A549 treated with ZK216348 at 1 μM for 4 hours (cell line): Measurements from ENCODE around the gene EIF4H. TPM values are rescaled to one million over a fixed set of nuclear protein-coding genes. Genes with fewer than 3 reads are reported as not detected.

Experiments
- total RNA-seq: library from RNA; stranded (reverse); fragments of 200-300 nt; extraction: Qiagen RNA extraction; gene quantifications from 5 replicates; pipeline ENCODE4 v1.2.3, GENCODE V29; 2022; ENCODE audit warnings: low read depth

EIF4H gene
- 292 to 334 TPM (median 313 TPM) in 5 replicates for total RNA-seq

GRCh38 chr7:74173866-74174605, at the start of gene EIF4H:
TSS of gene EIF4H (plus strand) at chr7:74174356. CDS start at chr7:74174384, 28 bp downstream.

Other genes starting within 250 kb of the EIF4H start
- 0.08 to 0.13 TPM (median 0.12 TPM) in 5 replicates for gene ELN, start 146.2 kb upstream of the EIF4H start, total RNA-seq
- 22.6 to 35.7 TPM (median 33.7 TPM) in 5 replicates for gene LIMK1, start 90.6 kb upstream of the EIF4H start, total RNA-seq
- gene LAT2, start 35.6 kb downstream of the EIF4H start, total RNA-seq: 0.85 to 1.4 TPM (median 1.1 TPM) in 5 replicates
- gene RFC2, start 80.0 kb downstream of the EIF4H start, total RNA-seq: 53.8 to 64.3 TPM (median 55.9 TPM) in 5 replicates
- gene CLIP2, start 115.1 kb downstream of the EIF4H start, total RNA-seq: 12.7 to 21.5 TPM (median 17.1 TPM) in 5 replicates